HFFc6 (cell line): ENCODE measurements around the gene RIMS4. TPM values are rescaled to one million over a fixed set of nuclear protein-coding genes. Genes with fewer than 3 reads are reported as not detected.

Experiments
- DNase-seq: peaks from one replicate; pipeline ENCODE4 v3.0.0-alpha.2; 2018
- H3K27ac Mint-ChIP-seq: 2 replicates; pipeline ENCODE4 v1.8.0; 2020; ENCODE audit warnings: mild to moderate bottlenecking, mixed read lengths
- H3K27me3 Mint-ChIP-seq: 2 replicates; pipeline ENCODE4 v1.8.0; 2021; ENCODE audit warnings: mild to moderate bottlenecking, moderate library complexity, mixed read lengths; ENCODE audit not compliant: insufficient read depth
- H3K36me3 Mint-ChIP-seq: 2 replicates; pipeline ENCODE4 v1.8.0; 2021; ENCODE audit warnings: low read depth, mixed read lengths
- H3K4me1 Mint-ChIP-seq: 2 replicates; pipeline ENCODE4 v1.8.0; 2020; ENCODE audit warnings: low read depth, mixed read lengths
- H3K4me3 Mint-ChIP-seq: 2 replicates; pipeline ENCODE4 v1.8.0; 2020; ENCODE audit warnings: mild to moderate bottlenecking, moderate library complexity, mixed read lengths
- H3K9me3 Mint-ChIP-seq: 2 replicates; pipeline ENCODE4 v1.8.0; 2020; ENCODE audit warnings: mild to moderate bottlenecking, mixed read lengths
- total RNA-seq, 6 experiments: library from RNA; stranded (reverse); fragmentation: NEBNext Ultra II Directional; extraction: Animal tissue kit (Norgen Biotek cat#: 25700); gene quantifications; 2 replicates in 1 of 6; 3 replicates in 5 of 6; pipeline ENCODE4 v1.2.3, GENCODE V29; 2021
- TF ChIP-seq, protein P1 (sequence below): fragments of 200-600 bp; sonication (generic); IDR thresholded peaks from 2 replicates; pipeline ENCODE4 v1.5.0; 2021; ENCODE audit warnings: antibody characterized with exemption, mild to moderate bottlenecking

RIMS4 gene
- total RNA-seq, 6 experiments from 2014 or later: not detected

DNA sequence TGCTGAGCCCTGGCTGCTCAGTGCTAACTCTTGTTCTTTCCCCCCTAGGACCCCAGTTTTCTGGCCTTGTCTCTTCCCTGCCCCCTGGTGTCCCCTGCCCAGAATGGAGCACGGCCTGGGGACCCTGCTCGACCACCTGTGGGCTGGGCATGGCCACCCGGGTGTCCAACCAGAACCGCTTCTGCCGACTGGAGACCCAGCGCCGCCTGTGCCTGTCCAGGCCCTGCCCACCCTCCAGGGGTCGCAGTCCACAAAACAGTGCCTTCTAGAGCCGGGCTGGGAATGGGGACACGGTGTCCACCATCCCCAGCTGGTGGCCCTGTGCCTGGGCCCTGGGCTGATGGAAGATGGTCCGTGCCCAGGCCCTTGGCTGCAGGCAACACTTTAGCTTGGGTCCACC is 83.3 kb downstream of the RIMS4 start:
- Mint-ChIP-seq H3K4me3 (no peak overlapping the region), H3K4me1 (peaks cover 38% of the 10 kb centered on the region), H3K36me3 (peaks cover 5% of the 10 kb centered on the region; the same call in 1 of the 2 replicates), H3K27ac (no peak overlapping the region), H3K27me3 (no peaks in the 10 kb centered on the region; the same call in 1 of the 2 replicates), H3K9me3 (peaks cover 11% of the 10 kb centered on the region)
- no peak for DNase-seq
- TF ChIP-seq, protein P1, sequence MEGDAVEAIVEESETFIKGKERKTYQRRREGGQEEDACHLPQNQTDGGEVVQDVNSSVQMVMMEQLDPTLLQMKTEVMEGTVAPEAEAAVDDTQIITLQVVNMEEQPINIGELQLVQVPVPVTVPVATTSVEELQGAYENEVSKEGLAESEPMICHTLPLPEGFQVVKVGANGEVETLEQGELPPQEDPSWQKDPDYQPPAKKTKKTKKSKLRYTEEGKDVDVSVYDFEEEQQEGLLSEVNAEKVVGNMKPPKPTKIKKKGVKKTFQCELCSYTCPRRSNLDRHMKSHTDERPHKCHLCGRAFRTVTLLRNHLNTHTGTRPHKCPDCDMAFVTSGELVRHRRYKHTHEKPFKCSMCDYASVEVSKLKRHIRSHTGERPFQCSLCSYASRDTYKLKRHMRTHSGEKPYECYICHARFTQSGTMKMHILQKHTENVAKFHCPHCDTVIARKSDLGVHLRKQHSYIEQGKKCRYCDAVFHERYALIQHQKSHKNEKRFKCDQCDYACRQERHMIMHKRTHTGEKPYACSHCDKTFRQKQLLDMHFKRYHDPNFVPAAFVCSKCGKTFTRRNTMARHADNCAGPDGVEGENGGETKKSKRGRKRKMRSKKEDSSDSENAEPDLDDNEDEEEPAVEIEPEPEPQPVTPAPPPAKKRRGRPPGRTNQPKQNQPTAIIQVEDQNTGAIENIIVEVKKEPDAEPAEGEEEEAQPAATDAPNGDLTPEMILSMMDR: 0 out of 2 replicates have a peak, but pooled peaks have one; percentile 14

DNA sequence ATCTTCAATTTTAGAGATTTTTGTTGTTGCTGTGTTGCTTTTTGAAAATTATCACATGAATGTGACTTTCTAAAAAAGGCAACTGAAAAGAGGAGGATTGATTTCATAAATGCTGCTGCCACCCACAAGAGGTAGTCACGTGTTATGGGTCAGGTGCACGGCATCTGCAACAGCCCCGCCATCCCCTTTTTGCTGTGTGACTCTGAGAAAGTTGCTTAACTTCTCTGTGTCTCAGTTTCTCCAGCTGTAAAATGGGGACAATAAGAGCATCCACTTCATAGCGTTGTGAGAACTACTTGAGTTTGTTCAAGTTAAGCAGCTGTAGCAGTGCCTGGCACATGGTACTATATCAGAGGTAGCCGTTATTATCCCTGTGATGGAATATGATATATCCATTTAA is 84.5 kb downstream of the RIMS4 start:
- no peak for DNase-seq
- no peak overlapping the region for H3K27ac Mint-ChIP-seq
- peaks cover 45% of the 10 kb centered on the region for H3K4me1 Mint-ChIP-seq
- H3K4me3 Mint-ChIP-seq: no peak overlapping the region
- TF ChIP-seq, protein P1: no peak
- H3K9me3 Mint-ChIP-seq: peaks cover 4% of the 10 kb centered on the region
- no peaks in the 10 kb centered on the region; the same call in 1 of the 2 replicates for H3K27me3 Mint-ChIP-seq
- peaks cover 4% of the 10 kb centered on the region; the same call in 1 of the 2 replicates for H3K36me3 Mint-ChIP-seq

DNA sequence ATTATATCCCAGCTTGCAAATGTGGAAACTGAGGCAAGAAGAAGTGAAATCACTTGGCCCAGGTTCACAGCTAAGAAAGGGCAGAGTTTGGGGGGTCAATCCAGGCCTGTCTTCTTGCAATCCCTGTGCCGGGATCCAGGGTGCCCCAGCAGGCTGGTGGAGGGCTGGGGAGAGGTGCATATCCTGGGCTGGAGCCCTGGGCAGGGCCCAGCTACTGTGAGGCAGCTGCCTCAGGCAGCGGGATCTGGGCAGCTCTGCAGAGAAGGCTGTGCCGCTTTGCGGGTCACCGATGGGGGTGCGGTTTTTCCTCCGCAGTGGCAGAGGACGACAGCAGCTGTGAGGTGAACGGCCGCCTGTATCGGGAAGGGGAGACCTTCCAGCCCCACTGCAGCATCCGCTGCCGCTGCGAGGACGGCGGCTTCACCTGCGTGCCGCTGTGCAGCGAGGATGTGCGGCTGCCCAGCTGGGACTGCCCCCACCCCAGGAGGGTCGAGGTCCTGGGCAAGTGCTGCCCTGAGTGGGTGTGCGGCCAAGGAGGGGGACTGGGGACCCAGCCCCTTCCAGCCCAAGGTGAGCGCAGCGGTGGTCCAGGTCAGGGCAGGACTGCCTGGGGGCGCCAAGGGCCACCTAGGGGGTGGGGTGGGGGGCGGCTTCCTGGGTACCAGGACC is 85.8 kb downstream of the RIMS4 start:
- Mint-ChIP-seq H3K4me3 (no peak overlapping the region), H3K27me3 (no peaks in the 10 kb centered on the region), H3K9me3 (no peaks in the 10 kb centered on the region), H3K36me3 (no peaks in the 10 kb centered on the region), H3K4me1 (peaks cover 45% of the 10 kb centered on the region), H3K27ac (no peak overlapping the region)
- no peak for DNase-seq
- TF ChIP-seq, protein P1: no peak

DNA sequence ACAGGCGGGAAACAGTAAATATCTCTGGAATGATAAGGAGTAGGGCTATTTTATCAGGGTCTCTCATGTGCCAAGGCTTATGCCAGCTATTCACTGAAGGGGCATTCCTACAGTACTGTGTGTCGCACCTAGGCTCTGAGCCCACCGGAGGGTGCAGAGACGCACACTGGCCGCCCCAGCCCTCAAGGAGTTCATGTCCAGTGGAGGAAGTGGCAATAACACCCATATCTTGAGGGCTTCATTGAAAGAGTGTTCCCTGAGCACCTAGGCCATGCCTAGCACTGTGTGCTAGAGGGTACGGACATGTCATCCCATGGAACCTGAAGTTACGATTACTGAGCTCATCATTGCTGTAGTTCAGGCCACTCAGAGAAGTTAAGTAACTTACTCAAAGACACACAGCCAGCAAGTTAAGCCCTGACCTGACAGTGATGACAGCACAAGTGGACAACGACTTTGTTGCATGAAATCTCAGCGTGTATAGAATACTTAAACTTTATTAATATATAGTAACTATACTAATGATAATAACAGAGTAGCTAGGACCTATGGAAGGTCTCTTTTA is 86.5 kb downstream of the RIMS4 start:
- DNase-seq: no peak
- TF ChIP-seq, protein P1: no peak
- Mint-ChIP-seq H3K27ac (no peak overlapping the region), H3K36me3 (no peaks in the 10 kb centered on the region), H3K9me3 (no peaks in the 10 kb centered on the region), H3K4me1 (peaks cover 38% of the 10 kb centered on the region), H3K27me3 (no peaks in the 10 kb centered on the region), H3K4me3 (no peak overlapping the region)

DNA sequence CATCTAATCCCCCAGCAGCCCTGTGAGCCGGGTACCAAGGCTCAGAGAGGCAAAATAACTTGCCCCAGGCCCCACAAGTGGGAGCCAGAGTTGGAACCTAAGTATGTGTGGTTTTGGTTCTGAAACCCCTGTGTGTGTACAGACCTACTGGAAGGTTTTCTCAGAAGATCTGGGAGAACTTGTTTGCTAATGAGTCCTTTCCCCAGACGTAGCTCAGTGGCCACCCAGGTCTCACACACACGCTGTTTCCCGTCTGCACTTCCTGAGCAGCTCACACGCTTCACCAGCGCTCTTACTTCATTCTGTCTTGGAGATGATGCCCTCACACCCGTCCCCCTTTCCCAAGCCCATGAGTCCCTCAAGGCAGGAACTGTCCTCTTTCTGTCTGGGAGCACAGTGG is 87.0 kb downstream of the RIMS4 start:
- Mint-ChIP-seq H3K4me1 (peaks cover 33% of the 10 kb centered on the region), H3K27ac (no peak overlapping the region), H3K9me3 (no peaks in the 10 kb centered on the region), H3K27me3 (no peaks in the 10 kb centered on the region), H3K4me3 (no peak overlapping the region), H3K36me3 (no peaks in the 10 kb centered on the region)
- TF ChIP-seq, protein P1: no peak
- no peak for DNase-seq
